ENCODE data around the gene CLEC12A. TPM values are rescaled to one million over a fixed set of nuclear protein-coding genes. Genes with fewer than 3 reads are reported as not detected.

The CLEC12A gene
- total RNA-seq, 1 donor from 2014 or later: 0.65 TPM

DNA sequence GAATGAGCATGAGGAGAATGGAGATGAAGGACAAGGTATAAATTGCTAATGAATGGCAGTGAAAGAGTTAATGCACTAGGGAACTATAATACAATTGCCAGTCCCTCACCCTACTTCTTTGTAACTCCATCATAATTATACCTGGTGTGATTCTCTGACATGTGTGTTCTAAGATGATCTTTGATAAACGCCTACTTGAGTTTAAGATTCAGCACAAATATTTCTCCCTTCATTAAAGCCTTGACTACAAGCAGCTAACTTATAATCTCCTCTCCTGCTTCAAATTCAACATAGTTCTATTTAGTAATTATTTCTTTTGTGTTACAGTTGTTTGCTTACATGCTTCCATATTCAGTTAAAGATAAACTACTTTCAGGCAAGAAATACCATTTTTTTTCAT lies 29.4 kb upstream of the CLEC12A start:
- Mint-ChIP-seq H3K4me1 (ENCODE audit: unreplicated experiment) (no peaks in the 10 kb centered on the region), H3K4me3 (no peak overlapping the region), H3K27ac (no peak overlapping the region), H3K36me3 (no peaks in the 10 kb centered on the region), H3K27me3 (peaks cover 23% of the 10 kb centered on the region), H3K9me3 (no peaks in the 10 kb centered on the region)
- DNase-seq (ENCODE audit: extremely low spot score, unreplicated experiment): no peak
- no peak for TF ChIP-seq CTCF (conservative IDR thresholded peaks at IDR 0.05)

DNA sequence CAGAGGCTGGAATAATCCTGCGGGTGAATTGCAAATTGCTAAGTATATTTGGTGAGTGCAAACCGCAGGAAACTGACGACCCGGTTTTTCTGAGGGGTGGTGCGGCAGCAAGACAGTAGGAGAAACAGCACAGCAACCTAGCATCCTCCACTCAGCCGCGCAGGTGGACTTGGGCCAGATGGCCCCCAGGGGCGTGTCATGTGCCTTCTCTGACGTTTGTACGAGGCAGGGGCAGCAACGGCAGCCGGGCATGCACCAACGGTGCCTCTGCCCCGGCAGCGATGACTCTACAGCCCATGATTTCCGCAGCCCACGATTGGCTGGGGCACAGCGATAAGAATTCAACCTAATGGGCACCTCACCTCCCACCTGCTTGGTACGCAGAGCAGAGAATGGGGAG lies 28.0 kb upstream of the CLEC12A start:
- DNase-seq (ENCODE audit: extremely low spot score, unreplicated experiment): no peak
- no peaks in the 10 kb centered on the region for H3K36me3 Mint-ChIP-seq
- no peak for TF ChIP-seq CTCF (conservative IDR thresholded peaks at IDR 0.05)
- H3K27ac Mint-ChIP-seq: no peak overlapping the region
- no peak overlapping the region for H3K4me3 Mint-ChIP-seq
- peaks cover 23% of the 10 kb centered on the region for H3K27me3 Mint-ChIP-seq
- H3K4me1 Mint-ChIP-seq (ENCODE audit: unreplicated experiment): no peaks in the 10 kb centered on the region
- H3K9me3 Mint-ChIP-seq: no peaks in the 10 kb centered on the region

GRCh38 chr12:9944391-9944790 lies 26.8 kb upstream of the CLEC12A start:
- DNase-seq (ENCODE audit: extremely low spot score, unreplicated experiment): no peak
- Mint-ChIP-seq H3K9me3 (no peaks in the 10 kb centered on the region), H3K4me1 (ENCODE audit: unreplicated experiment) (no peaks in the 10 kb centered on the region), H3K4me3 (no peak overlapping the region), H3K36me3 (no peaks in the 10 kb centered on the region), H3K27ac (no peak overlapping the region), H3K27me3 (peaks cover 23% of the 10 kb centered on the region)
- no peak for TF ChIP-seq CTCF (conservative IDR thresholded peaks at IDR 0.05)

- Mint-ChIP-seq H3K27ac (no peak overlapping the region), H3K36me3 (no peaks in the 10 kb centered on the region), H3K4me3 (no peak overlapping the region), H3K9me3 (no peaks in the 10 kb centered on the region), H3K27me3 (peaks cover 24% of the 10 kb centered on the region), H3K4me1 (ENCODE audit: unreplicated experiment) (no peaks in the 10 kb centered on the region)
- no peak for DNase-seq (ENCODE audit: extremely low spot score, unreplicated experiment)
- TF ChIP-seq CTCF (conservative IDR thresholded peaks at IDR 0.05): no peak
Measured at GRCh38 chr12:9947674-9948073, 23.5 kb upstream of the CLEC12A start.

DNA sequence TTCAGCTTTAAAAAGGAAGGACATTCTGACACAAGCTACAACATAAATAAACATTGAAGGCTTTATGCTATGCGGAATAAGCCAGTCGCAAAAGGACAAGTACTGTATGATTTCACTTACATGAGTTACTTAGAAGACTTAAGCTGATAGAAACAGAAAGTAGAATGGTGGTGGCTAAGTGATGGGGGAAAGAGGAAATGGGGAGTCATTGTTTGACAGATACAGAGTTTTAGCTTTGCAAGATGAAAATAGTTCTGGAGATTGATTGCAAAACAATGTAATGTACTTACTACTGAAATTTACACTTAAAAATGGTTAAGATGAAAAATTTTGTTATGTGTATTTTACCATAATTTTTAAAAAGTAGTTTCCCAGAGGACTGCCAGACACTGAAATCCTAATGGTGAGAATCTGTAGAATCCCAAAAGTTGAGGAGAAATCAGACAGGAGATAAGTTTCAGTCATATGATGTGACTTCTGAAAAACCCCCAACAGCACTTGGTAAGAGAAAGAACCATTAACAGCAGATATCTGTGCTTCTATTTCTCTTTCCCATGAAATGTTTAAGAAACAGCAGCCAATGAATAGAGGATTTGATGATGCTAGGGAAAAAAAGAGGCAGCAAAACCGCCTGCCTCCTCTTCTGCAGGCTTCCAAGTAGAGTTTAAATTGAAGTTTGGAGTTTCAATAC lies 22.5 kb upstream of the CLEC12A start:
- peaks cover 21% of the 10 kb centered on the region for H3K27me3 Mint-ChIP-seq

More for the DNA sequence above, 22.5 kb upstream of the CLEC12A start:
- Mint-ChIP-seq H3K4me1 (ENCODE audit: unreplicated experiment) (no peaks in the 10 kb centered on the region), H3K36me3 (no peaks in the 10 kb centered on the region), H3K27ac (no peak overlapping the region), H3K9me3 (no peaks in the 10 kb centered on the region), H3K4me3 (no peak overlapping the region)
- no peak for TF ChIP-seq CTCF (conservative IDR thresholded peaks at IDR 0.05)
- DNase-seq (ENCODE audit: extremely low spot score, unreplicated experiment): no peak

All from type B pancreatic cell (in vitro differentiated cells).